Measurements from ENCODE around the gene MLYCD. TPM values are rescaled to one million over a fixed set of nuclear protein-coding genes. Genes with fewer than 3 reads are reported as not detected.
"Not testable (repeated sequence)": the region's sequence is repeated elsewhere in the genome, so short reads cannot be mapped to it uniquely, and the experiment has no call there.

Gene MLYCD
- polyA plus RNA-seq, 1 donor = 5.2 TPM

- no peak for DNase-seq
These were observed 43.2 kb downstream of the MLYCD start for GRCh38 chr16:83942074-83942473.

DNA sequence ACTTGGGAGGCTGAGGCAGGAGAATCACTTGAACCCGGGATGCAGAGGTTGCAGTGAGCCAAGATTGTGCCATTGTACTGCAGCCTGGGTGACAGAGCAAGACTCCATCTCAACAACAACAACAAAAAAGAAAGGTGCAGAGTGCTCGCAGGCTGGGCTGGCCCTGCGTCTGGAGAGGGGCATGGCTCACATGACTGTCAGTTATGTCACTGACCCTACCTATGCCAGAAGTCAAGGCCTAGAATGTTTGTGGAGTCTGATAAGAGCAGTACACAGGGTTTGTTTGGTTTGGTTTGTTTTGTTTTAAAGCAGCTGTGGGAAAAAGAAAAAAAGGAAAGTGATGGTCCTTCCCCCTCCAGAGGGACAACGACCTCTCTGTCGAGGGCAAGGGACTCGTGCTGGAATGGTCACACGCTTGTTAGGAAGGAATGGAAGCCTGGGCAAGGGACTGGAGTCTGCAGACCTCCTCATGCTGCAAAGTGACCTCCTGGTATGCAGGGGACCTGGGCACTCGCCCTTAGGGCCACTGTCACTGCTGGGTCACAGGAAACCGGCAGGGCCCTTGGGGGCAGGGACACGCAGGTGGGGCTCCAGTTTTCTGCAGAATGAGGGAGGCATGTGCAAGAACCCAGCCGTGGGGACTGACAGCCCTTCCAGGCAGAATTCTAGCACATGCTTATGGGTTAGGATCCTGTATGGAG, 44.0 kb downstream of the MLYCD start:
- no peak for DNase-seq

DNA sequence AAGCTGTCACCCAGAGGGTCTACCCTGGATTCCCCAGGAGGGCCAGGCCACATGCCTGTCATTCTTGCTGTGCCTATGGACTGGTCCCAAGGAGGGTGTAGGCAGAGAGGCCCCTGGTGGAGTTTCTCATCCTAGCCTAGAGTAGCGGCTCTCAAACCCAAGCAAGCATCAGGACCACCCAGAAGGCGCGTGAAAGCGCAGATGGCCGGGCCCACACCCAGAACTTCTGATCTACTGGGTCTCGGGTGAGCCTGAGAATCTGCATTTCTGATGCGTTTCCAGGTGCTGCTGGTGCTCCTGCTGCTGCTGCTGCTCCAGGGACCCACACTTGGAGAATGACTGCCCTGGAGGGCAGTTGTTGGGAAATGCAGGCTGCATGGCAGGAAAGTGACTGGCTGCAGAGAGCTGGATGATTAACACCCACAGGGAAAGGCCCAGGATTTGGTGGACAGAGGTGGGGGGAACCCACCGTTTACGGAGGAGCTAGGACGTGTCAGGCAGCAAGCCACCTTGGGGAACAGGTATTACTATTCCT, 44.7 kb downstream of the MLYCD start:
- no peak for DNase-seq

DNA sequence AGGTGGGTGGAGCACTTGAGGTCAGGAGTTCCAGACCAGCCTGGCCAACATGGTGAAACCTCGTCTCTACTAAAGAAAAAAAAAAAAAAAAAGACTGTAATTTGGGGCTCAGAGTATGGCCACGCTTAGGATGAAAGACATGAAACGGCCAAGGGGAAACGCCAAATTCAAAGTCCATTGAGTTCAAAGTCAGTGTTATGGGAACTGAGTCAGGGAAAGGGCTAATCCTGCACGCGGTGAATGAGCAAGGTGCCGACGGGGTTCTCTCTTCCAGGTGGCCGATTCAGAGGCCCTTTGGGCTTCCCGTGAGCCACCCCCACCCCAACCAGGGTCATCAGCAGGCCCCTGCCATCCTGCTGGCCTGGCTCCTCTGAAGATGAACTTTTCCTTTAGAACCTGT, 46.7 kb downstream of the MLYCD start:
- DNase-seq = no peak

DNA sequence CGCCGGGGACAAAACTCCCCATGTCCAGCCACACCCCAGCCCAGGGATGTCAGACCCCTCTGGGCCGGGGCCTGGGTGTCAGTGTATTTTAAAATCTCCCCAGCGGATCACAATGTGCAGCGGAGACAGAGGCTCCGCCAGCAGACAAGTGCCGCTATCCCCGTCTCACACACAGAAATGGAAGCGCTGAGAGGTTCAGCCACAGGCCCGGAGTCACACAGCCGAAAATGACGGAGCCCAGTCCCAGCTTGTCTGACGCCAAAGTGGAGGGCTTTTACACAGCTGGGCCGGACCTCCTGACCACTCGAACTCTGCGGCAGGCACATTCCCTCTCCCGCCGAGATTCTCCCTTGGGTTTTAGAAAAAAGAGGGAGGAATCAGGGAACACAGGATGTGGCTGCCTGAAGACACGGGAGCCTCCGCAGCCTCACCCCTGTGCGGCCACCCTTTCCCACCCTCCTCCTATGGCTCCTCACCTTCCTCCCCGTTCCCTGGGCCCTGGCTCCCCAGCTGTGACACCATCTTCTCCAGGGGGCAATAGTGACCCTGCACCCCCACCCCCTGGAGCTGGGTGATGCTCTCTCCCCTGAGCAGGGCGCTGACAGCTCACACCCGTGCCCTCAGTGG, 47.4 kb downstream of the MLYCD start:
- DNase-seq = no peak

DNA sequence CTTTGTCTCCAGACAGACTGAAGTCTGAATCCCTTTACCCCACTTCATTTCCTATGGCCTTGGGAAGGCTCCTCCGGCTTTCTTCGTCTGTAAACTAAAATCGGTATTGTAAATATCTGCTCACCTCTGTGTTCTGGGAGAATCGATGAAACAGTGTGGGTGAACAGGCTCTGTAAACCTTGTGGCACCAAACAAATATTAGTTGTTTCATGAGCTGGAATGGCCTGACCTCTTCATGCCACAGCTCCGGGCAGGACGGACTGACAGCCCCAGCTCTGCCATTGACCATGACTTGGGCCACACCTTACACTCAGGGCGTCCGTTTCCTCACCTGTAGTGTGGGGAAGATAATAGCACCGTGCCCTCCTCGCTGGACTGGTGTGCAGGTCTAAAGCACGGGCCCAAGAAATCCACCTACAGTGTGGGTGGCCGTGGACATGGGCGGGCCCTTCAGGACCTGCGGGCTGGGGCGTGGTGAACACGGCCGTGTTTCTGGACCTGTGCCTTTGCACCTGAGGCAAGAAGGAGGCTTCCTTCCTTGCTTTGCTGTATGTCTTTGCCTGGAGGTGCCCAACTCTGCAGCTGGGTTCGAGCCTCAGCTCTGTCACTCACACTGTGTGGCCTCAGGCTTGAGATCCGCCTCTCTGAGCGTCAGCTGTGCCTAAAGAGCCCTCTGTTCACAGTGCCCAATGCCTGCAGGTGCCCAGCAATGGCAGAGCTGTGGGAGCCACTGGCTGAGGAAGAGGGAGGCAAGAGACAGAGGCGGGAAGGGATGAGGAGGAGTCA, 48.1 kb downstream of the MLYCD start:
- no peak for DNase-seq

DNA sequence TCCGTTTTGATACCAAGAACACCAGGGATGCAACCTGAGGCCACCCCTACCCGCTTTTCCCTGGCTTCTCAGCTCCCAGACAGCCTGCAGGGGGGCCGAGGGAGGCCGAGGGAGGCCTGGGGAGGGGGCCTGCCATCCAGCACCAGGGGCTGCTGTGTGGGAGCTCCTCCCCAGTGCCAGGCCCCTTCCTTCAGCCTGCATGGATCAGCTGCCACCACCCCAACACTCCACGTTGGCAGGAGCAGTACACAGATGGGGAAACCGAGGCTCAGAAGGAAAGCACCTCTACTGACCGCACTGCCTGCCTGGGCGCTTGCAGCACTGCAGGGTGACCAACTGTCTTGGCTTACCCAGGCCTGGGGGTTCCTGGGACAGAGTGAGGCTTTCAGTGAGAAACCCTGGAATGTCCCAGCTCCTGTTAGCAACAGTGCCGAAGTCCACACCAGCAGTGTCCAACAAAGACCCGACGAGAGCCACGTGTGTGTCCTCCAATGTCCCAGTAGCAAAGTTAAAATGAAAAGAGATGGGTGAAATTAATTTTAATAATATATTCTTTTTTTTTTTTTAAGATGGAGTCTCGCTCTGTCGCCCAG, 48.8 kb downstream of the MLYCD start:
- DNase-seq = no peak

DNA sequence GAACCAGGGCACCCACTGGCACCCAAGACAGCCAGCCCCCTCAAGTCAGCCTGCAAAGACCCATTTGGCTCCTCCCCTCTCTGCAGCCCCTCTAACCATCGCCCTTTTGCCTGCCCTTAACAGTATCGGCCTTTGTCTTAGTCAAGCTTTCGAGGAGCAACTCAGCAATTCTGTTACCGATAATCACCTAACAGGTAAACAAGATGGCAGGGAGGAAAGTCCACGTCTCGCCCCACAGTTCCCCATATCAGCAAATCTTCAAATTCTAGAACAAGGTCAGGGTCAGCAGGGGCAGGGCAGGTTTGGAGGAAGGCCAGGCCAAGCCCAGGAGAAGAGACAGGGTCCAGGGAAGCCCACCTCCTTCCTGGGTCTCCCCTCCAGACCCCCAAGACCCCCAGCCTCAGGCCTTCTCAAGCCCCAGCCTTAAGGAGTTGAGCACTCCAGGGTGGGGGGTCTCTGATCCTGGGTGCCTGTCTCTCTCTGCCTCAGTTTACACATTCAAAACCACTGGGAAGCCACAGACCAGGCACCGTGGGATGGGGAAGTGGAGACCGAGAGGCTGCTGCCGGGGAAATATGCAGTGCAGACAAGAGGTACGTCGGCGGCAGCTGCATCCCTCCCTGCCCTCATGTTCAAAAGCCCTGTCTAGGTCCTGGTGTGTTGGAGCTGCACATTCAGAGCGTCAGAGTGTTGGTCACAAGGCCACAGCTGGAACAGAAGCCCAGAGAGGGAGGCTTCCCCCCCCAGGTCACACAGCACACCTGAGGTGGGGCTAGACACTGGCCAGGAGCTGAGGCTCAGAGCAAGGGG, 50.2 kb downstream of the MLYCD start:
- no peak for DNase-seq

DNA sequence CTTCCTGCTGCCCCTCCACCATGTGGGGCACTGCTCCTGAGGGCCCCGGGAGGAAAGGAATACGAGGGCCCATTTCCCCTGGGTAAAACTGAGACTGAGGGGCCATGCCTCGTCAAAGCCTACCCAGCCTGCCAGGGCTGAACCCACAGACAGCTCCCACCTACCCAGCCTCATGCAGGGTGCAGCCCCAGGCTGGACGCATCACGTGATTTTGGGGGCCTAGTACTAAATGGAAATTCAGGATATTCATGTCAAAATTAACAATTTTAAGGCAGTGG, 50.7 kb downstream of the MLYCD start:
- no peak for DNase-seq

DNA sequence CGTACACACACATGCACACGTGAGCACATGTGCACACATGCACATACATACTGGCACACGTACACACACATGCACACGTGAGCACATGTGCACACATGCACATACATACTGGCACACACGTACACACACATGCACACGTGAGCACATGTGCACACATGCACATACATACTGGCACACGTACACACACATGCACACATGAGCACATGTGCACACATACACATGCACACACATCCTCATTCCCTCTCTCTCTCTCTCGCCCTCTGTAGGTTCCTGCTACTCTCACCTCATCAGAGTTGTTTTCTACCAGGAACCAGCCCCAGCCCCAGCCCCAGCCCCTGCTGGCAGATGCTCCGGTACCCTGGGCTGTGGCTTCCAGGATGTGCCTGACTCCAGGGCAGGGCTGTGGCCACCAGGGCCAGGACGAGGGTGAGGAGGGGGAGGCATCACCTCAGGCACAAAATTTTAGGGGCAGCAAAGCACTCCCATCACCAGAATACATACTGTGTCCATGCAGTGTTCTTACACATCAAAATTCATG, 52.0 kb downstream of the MLYCD start:
- not testable (repeated sequence) for DNase-seq

DNA sequence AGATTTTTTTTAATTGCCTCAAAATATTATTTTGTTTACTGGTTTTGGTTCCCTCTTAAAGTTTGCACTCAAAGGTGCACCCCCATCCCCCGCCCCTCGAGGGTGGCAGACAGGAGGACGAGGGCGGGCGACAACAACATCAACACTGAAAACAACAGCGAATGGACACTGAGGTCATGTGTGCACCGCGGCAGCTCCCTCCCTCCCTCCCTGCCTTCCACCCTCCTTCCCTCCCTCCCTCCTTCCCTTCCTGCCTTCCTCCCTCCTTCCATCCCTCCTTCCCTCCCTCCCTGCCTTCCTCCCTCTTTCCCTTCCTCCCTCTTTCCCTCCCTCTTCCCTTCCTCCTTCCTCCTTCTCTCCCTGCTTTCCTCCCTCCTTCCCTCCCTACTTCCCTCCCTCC, 52.6 kb downstream of the MLYCD start:
- DNase-seq = no peak

DNA sequence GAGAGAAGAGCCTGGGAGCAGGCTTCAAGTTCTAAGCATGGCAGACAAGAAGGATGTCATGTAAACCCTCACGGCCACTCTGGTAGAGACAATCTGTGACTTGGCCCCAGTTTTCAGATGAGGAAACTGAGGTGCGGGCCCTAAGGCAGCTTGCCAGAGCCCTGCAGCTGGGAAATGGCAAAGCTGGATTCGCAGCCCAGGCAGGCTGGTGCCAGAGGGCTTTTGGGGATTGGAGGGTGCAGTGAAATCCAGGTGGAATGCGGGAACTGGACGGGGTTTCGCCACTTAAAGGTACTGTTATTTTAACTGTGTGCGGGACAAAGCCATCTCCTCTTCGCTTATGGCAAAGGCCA, 53.6 kb downstream of the MLYCD start:
- no peak for DNase-seq

DNA sequence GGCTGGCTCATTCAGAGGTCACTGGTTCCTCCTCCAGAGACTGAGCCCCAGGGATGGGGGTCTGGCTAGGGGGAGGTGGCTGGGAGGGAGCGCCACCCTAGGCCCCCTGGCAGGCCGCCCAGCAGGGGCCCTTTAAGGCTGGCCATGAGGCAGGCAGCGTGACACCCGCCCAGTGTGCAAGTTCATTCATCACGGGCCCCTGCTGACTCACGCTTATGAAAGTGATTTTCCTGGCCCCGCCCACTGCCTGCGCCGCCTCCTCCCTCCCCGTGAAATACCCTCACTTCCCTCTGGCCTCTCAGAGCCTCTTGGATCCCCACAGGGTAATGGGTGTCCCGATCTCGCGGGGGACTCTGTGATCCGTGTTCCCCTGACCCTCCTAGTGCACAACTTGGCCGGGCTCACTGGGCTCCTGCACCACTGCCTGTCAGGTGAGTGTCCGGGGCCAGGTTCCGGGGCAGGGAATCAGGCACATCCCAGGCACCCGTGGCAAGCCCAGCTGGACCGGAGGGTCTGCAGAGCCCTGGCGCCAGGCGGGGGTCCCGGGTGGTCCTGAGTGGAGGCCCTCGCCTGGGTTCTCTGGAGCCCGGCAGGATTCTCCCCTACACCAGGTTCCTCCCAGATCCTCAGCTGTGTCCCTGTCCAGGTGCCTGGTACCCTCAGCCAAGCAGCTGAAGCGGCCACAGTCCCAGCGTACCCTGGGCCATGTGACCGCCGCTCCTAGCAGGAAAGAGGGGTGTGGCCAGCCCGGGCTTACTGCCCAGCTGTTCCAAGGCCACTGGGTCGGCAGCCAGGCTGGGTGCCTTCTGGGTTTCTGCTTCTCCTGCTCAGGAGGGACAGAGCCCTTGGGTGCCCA, 54.3 kb downstream of the MLYCD start, which contains the start of gene OSGIN1:
Gene OSGIN1 (plus strand): TSS at position 301 of the 856 bp plus-strand sequence. CDS start 4,432 bp downstream, outside the sequence.
- DNase-seq = peak; percentile 84

GRCh38 chr16:83953796-83954576, 55.1 kb downstream of the MLYCD start:
- no peak for DNase-seq

GRCh38 chr16:83954577-83955016, 55.7 kb downstream of the MLYCD start:
- DNase-seq = no peak

DNA sequence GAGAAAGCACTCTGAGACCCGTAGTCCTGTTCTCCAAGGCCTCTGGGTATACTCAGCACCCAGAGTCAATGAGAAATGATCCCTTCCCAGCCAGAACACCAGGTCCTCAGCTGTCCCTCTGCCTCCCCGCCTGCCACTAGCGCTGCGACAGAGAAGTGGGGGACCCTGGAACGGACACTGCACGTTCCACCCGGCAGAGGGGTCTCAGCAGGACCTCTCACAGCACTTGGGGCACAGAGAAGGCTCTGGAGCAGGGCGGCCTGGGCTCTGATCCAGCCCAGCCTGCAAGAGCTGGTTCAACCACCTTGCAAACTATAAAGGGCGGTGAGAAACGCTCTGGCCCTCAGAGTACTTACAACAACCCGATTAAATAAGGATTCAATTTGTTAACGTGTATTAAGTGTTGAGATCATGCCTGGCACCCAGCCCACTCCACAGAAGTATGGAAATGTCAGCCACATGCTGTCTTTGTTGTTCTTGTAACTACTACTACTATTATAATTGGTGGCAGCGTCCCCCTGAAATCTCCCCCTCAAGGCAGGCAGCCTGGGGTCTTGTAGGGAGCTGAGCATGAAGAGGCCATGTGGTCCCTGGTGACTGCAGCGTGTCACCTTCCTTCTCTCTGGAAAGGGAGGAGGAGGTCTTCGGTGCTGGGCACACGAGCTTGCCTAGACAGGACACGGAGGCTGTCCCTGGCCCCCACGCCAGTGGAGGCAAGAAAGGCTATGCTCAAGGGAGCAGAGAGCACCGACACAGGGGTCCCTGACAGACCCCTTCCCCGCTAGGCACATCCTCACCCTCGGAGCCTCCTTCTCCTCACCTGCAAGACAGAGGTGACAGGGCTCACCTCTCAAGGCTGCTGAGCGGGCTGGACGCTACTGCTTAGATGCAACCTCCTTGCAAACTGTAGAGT, 56.6 kb downstream of the MLYCD start:
- peak; percentile 38 for DNase-seq

- peak; percentile 58 for DNase-seq
These were observed 57.7 kb downstream of the MLYCD start for GRCh38 chr16:83956336-83957289.
